GM21367 (cell line): Measurements from ENCODE around the gene IL17RC.
"Not testable (repeated sequence)": the region's sequence is repeated elsewhere in the genome, so short reads cannot be mapped to it uniquely, and the experiment has no call there.

Experiments
- ATAC-seq: cut with Tn5 transposase; IDR thresholded peaks from one replicate; pipeline ENCODE4 v1.9.1; 2021; ENCODE audit not compliant: unreplicated experiment

The IL17RC gene, protein sequence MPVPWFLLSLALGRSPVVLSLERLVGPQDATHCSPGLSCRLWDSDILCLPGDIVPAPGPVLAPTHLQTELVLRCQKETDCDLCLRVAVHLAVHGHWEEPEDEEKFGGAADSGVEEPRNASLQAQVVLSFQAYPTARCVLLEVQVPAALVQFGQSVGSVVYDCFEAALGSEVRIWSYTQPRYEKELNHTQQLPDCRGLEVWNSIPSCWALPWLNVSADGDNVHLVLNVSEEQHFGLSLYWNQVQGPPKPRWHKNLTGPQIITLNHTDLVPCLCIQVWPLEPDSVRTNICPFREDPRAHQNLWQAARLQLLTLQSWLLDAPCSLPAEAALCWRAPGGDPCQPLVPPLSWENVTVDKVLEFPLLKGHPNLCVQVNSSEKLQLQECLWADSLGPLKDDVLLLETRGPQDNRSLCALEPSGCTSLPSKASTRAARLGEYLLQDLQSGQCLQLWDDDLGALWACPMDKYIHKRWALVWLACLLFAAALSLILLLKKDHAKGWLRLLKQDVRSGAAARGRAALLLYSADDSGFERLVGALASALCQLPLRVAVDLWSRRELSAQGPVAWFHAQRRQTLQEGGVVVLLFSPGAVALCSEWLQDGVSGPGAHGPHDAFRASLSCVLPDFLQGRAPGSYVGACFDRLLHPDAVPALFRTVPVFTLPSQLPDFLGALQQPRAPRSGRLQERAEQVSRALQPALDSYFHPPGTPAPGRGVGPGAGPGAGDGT

DNA sequence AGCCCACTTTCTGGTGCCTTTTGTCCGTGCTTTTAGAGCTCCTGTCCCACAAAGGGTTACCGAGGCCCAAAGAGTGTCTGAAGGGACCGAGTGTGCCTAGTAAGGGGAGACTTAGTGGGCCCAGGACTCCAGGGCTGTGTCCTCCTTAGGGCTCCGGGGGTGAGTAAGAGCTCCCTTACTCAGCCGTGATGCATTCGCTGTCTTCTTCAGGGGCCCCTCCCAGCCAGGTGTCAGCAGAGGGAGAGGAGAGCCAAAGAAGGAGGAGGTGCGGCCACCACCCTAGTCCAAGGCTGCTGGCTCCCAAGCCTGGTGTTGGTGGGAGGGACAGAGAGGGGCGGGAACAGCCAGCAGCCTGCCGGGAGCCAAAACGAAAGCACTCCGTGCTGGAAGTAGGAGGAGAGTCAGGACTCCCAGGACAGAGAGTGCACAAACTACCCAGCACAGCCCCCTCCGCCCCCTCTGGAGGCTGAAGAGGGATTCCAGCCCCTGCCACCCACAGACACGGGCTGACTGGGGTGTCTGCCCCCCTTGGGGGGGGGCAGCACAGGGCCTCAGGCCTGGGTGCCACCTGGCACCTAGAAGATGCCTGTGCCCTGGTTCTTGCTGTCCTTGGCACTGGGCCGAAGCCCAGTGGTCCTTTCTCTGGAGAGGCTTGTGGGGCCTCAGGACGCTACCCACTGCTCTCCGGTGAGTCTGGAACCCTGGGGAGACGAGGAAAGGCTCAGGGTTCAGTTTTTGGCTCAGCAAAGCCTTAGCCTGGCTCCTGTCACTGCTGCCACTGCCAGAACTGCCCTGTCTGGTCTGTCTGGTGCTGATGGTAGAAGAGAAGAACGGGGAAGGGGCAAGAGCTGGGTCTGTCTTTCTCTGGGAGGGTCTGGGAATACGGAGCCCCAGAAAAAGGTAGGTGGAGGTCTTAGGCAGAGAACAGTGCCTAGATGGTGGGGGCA is at the start of gene IL17RC:
IL17RC (plus strand) TSS at position 365 of the 947 bp plus-strand sequence; CDS start at position 583, 218 bp downstream.
- no peak for ATAC-seq

DNA sequence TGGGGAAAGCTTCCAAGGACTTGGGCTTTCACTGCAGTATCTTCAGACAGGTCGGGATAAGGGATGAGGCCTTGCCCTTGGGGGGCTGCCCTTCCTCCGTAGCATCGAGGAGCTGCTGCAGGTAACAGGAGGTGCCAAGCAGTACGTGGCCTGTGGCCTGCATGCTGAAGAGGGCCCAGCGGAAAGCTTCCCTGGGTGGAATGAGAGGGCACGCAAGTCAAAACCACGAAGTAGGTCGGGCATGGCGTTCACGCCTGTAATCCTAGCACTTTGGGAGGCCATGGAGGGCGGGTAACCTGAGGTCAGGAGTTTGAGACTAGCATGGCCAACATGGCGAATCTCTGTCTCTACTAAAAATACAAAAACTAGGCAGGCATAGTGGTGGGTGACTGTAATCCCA is 49.8 kb upstream of the IL17RC start:
- no peak for ATAC-seq

DNA sequence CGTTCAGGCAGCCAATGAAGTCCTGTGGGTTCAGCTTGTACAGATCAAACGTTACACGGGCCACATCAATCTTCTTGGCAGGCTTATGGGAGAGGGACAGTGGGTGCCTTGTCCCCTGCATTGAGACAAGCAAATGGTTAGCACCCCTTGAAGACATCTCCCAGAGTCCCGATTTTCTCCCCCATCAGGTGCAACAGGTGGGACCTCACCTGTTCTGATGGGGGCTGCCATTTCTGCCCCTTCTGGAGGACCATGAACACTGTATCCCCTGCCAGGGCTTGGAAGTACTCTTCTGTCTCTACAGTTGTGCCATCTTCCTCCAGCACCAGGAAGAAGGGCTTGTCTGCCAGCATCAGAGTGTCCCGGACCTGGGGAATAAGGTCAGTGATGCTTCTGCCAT is 46.9 kb upstream of the IL17RC start:
- no peak for ATAC-seq

DNA sequence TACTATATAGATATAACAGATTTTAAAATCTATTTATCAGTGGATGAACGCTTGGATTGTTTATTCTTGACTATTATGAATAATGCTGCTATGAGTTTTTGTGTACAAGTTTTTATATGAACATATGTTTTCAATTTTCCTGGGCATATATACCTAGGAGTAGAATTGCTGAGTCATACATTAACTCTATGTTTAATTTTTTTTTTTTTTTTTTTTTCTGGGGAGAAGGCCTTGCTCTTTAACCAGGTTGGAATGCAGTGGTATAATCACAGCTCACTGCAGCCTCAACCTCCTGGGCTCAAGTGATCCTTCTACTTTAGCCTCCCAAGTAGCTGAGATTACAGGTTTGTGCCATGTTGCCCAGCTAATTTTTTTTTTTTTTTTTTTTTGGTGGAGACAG is 45.9 kb upstream of the IL17RC start:
- no peak for ATAC-seq

DNA sequence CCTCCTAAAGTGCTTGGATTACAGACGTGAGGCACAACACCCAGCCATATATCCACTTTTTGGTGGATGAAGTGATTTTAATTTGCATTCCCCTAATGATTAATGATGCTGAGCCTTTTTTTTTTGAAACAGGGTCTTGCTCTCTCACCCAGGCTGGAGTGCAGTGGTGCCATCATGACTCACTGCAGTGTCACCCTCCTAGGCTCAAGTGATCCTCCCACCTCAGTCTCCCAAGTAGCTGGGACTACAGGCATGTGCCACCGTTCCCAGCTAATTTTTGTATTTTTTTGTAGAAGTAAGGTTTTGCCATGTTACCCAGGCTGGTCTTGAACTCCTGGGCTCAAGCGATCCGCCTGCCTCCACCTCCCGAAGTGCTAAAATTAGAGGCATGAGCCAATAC is 44.8 kb upstream of the IL17RC start:
- ATAC-seq, result not testable (repeated sequence)

DNA sequence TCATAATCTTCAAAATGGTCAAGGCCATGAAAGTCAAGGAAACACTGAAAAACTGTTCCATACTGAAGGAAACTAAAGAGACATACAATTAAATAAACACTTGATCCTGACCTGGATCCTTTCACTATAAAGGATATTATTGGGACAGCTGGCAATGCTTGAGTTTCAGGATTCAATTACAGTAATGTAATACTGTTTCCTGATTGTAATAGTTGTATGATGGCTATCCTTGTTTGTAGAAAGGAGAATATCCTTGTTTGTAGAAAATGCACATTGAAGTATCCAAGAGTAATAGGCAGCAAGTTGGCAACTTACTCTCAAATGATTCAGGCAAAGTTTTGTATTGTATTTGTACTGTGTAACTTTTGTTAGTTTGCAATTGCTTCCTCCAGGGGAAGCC is 41.5 kb upstream of the IL17RC start:
- no peak for ATAC-seq

DNA sequence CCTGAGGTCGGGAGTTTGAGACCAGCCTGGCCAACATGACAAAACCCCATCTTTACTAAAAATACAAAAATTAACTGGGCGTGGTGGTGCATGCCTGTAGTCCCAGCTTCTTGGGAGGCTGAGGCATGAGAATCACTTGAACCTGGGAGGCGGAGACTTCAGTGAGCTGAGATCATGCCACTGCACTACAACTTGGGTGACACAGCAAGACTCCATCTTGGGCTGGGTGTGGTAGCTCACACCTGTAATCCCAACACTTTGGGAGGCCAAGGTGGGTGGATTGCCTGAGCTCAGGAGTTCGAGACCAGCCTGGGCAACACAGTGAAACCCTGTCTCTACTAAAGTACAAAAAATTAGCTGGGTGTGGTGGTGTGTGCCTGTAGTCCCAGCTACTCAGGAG is 40.6 kb upstream of the IL17RC start:
- ATAC-seq, result not testable (repeated sequence)

DNA sequence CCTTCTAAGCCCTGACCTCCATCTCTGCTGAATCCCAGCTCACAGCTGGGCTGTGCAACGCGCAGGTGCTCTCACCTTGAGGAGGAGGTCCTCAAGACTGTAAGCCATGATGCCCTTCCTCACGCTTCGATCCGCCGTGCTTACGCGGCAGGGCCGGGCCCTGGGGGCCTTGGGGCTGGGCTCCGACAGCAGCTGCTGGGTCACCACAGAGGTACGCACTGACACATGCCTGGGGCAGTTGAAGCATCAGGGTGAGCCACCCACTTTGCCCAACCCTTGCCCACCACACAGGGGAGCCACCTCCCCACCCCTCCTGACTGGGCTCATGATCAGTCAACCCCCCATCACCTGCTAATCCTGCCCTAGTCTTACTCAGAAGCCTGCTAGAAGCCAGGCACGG is 39.9 kb upstream of the IL17RC start:
- no peak for ATAC-seq

DNA sequence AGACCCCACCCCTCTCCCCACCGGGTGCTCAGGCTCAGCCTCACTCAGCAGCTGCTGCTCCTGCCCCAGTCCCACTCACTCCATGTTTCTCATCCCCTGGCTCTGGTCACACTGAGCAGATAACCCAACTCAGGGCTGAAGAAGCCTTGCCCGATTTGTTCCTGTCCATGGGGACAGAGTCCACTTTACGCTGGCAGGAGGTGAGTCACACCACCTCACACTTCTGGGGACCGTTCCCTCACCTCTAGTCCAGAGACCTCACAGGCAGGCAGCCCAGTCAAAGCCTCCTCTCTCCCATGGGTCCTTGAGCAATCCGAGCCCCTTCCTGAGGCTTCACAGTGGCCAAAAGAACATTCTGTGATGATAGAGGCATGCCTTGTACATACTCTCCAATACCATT is 38.2 kb upstream of the IL17RC start:
- ATAC-seq, result no peak

DNA sequence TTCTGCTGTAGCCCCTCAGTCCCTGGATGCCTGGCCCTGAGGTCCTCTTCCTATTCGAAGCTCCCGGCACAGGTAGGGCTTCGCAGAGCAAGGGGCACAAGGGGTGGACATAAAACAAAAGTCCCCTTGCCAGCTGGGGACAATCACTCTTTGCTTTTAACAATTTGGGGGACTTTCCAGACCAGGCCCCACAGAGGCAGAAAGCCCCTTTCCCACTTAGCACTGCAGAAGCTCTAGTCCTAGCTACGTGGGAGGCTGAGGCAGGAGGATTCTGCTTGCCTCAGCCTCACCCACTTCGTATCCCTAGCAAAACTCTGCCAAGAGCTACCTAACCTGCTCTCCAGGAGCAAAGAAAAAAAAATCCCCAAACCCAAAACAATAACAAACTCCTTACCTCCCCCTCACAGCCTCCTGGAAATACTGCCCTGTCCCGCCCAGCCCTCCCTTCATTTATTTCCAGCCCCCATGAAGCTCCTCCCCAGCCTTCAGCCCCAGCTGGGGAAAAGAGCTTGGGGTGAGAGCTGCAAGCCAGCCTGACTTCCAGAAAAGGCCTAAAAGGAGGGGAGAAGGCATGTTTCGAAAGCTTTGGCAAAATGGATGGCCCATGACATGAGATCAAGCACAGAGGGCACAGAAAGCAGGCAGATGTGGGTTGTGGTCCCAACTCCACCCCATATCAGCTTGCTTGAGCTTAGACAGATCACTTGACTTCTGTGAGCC is 36.9 kb upstream of the IL17RC start, which contains the start of gene CIDEC:
CIDEC (minus strand) TSS at position 424 of the 720 bp plus-strand sequence. CDS start 1,767 bp downstream, outside the sequence.
- ATAC-seq, result no peak

DNA sequence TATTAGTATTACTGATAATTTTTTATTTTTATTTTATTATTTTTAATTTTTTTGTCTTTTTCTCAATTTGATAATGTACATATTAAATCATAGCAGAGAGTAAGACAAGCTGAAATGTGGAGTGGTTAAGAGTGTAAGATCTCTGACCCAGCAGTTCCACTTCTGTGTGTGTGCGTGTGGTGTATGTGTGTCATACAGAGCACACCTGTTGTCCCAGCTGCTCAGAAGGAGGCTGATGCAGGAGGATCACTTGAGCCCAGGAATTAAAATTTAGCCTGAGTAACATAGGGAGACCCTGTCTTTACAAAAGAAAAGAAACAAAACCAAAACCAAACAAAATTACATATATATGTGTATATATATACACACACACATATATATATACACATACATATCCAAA is 35.5 kb upstream of the IL17RC start:
- ATAC-seq, result no peak

DNA sequence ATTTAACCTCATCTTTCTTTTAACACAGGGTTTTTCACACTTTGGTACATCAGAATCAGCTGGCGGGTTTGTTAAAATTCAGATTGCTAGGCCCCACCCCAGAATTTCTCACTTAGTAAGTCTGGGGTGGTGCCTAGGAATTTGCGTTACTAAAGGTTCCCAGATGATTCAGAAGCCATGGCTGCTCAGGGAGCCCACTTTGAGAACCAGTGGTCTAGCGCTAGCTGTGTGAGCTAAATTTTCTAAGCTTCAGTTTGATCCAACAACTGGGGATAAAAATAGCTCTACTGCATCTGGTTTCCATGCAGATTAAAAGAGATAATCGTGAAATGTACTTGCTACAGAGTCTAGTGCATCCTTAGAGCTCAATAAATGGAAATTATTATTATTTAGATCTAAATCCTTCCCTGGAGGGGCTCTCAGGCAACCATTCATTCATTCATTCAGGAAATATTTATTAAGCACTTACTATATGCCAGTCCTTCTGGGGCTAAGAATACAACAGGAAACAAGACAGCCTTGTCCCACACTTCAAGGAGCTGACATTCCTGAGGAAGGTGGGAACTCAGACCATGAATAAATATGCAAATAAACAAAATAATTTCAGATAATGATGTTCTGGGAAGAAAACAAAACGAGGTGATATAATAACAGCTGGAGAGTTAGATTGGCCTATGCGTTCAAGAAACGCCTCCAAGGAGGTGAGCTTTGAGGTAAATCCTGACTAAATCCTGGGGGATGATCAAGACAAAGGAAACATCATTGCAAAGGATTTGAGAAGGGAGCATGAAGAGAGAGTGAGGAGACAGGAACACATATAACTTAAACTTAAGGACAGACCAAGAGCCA is 33.0 kb upstream of the IL17RC start:
- ATAC-seq, result no peak

DNA sequence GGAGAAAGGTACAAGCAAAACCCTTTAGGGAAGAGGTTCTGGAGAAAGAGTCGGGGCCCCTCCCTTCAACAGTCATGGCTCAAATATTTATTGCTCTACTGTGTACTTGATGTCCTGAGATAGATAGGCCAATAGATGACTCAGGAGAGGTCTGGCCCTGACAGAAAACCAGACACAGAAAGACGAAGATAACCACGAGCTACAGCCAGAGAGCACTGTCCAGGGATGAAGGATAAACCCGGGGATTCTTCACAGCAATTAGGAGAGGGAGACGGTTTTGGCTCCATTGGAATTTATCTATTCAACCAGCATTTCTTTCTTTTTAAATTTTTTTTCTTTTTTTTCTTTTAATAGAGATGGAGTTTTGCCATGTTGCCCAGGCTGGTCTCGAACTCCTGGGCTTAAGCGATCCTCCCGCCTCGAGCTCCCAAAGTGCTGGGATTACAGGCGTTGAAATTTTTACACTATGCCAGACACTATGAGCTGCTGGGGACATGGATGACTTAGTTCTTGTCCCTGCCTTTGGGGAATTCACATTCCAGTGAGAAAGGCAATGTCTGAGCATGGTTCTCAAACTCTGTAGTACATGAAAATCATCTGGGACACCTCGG is 32.2 kb upstream of the IL17RC start:
- no peak for ATAC-seq

DNA sequence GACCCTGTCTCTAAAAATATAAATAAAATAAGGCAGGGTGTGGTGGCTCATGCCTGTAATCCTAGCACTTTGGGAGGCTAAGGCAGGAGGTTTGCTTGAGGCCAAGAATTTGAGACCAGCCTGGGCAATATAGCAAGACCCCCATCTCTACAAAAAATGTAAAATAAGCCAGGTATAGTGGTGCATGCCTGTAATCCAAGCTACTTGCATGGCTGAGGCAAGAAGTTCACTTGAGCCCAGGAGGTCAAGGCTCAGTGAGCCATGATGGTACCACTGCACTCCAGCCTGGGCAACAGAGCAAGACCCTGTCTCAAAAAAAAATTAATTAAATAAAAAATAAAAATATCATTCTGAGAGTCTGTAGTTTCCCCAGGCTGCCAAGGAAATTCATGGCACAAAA is 30.6 kb upstream of the IL17RC start:
- no peak for ATAC-seq

DNA sequence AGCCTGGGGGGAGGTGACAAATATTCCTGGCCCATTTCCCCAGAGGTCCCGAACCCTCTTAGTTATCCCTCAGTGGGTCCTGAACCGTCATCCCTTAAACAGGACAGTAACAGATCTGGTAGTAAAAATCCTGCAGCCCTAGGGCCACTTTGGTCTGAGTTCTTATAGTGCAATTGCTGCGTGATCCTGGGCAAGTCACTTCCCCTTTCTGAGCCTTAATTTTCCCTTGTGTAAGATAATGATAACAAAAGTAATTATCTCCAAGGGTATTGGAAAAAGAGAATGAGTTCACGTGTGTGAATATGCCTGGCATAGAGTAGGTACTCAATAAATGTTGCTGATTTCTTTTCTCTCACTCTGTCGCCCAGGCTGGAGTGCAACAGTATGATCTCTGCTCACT is 29.4 kb upstream of the IL17RC start:
- ATAC-seq, result no peak

DNA sequence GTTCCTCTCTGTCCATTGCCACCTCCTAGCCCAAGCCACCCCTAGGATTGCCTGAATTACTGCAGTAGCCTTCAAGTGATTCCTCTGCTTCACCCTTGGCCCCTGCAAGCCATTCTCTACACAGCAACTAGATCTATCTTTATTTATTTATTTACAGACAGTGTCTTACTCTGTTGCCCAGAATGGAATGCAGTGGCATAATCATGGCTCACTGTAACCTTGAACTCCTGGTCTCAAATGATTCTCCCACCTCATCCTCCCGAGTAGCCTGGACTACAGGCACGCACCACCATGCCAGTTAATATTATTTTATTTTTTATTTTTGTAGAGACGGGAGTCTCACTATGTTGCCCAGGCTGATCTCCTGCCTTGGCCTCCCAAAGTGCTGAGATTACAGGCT is 28.4 kb upstream of the IL17RC start:
- no peak for ATAC-seq

DNA sequence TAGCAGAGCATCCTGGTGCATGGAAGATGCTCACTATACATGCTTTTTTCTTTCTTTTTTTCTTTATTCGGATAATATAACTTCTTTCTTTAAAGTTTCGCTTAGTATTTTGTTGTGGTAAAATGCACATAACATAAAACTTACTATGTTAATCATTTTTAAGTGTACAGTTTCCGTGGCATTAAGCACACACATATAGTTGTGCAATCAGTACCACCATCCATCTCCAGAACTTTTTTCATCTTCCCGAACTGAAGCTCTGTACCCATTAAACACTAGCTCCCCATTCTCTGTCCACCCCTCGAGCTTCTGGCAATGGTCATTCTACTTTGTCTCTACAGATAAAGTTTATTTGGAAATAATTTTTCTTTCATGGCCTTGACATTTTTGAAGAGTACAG is 27.5 kb upstream of the IL17RC start:
- no peak for ATAC-seq

DNA sequence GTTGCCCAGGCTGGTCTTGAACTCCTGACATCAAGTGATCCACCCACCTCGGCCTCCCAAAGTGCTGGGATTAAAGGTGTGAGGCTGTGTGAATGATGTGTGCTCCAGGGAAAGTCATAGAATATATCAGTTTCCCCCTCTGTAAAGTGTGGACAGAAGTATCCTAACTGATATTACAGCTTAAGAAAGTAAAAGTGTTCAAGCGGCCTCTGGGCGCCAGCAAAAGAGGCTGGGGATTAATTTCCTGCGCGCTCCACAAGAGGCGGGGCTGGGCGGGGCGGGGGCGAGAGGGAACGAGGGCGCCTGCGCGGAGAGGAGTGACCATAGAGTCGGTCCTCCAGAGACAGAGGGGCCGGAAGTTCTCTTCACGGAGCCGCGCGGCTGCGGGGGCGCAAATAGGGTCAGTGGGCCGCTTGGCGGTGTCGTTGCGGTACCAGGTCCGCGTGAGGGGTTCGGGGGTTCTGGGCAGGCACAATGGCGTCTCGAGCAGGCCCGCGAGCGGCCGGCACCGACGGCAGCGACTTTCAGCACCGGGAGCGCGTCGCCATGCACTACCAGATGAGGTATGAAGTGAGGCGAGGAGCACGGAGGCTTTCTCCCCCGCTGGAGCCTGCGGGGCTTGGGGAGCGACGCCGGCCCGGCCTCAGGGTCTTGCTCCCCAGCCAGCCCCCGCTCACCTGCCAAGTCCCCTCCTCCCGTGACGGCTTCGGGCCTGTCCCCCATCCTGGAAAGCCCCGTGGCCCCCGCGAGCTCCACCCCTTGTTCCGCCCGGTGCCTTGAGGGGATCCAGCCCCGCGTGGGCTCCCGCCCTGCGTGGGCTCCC is 26.4 kb upstream of the IL17RC start, which contains the start of gene JAGN1:
JAGN1 (plus strand) TSS at position 362 of the 823 bp plus-strand sequence; CDS start at position 475, 113 bp downstream.
- peak; percentile 61 for ATAC-seq
